GM11168 (cell line): ENCODE measurements around the gene PLCL2.
"Not testable (repeated sequence)": the region's sequence is repeated elsewhere in the genome, so short reads cannot be mapped to it uniquely, and the experiment has no call there.

ENCODE experiments used
- in situ Hi-C: fragments of 300-500 bp; cut with MboI; formaldehyde crosslinking; loops from one replicate; pipeline ENCODE4 v1.12.0; 2022; ENCODE audit warnings: low sequenced_read_pairs; ENCODE audit not compliant: unreplicated experiment

PLCL2 gene

DNA sequence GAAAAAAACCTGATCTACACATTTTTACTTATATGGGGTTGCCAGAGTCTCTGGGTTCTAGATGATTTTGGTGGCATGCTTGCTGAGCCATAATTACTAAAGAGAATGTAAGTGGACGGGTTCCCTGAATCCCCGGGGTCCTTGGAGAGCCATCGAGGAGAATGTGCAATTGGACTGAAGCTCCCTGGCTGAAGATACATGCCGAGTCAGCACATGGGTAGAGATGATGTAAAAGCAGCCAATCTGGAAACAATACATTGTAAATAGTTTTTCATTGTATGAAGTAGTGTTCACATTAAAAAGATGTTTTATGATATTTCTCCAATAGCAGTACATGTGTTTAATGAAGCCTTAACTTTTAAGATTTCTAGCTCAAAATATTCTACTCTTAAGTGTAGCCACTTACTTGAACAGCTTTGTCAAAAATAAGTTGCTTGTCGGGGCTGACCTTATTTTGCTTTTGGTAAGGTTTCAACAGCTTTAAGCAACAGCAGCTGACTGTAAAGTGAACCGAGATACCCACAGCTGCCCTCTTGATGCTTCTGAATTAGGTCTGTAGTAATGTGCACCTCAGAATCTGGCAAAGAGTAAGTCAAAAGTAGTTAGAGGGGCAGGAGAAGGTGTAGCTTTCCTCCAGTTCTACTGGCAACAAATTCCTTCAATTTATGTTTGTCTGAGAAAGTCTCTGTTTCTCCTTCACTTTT lies 205.7 kb downstream of the PLCL2 start:
- in situ Hi-C loops = no loop called here

DNA sequence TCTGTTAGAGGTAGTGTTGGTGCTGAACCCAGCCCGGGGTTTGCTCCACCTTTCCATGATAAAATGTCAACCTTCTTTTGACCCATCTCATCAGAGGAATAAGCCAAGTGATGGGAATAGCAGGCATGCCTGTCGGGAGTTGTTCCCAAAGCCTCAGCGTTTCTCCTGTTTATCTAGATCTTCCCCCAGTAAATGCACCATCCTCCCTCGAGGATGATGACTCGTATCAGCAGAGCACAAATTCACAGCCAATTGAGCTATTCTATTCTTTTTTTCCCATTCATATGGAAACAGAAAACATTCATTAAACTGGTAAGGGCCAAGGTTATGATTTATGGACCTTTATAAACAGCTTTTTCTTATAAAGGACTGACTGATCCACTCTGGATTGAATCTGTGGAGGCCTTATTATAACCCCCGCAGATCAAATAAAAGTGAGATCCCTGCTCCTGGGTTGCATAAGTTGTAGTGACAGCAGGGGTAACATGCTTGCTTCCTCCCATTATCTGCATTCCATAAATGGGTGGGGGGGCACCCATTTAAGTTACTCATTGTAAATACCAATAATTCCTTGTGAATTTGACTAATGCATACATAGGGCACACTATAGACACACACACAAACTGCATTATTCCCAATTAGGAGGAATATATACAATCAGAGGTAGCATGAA lies 207.3 kb downstream of the PLCL2 start:
- in situ Hi-C loops = no loop called here

DNA sequence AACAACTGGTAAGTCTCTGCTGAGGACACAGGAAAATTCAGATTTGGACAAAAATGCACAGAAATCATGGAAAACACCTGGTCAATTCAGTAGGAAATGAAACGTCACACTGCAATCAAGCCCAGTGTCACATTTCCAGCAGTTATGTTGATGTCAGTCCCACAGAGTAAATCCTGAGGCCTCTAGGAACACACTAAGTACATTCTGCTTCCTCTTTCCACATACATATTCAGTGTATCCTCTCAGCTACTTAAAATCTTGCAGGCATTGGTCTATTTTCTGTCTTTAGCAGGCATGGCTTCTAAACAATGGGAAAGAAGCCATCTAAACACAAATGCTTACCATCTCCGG lies 207.8 kb downstream of the PLCL2 start:
- in situ Hi-C loops = no loop called here

DNA sequence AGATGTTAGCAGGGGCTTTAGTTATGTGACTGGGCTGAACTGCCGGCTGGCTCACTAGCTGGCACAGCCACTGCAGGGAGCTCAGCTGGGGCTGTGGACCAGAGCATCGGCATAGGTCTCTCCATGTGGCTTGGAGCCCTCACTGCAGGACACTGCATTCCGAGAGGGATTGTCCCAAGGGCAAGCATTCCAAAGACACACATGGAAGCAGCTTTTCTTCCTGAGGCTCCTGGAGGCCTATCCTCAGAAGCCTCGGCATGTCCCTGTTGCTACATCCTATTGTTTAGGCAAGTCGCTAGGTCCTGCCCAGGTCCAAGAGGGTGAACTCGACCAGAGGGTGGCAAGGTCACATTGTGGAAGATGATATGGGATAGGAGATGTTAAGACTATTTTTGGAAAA lies 209.8 kb downstream of the PLCL2 start:
- in situ Hi-C loops = no loop called here

DNA sequence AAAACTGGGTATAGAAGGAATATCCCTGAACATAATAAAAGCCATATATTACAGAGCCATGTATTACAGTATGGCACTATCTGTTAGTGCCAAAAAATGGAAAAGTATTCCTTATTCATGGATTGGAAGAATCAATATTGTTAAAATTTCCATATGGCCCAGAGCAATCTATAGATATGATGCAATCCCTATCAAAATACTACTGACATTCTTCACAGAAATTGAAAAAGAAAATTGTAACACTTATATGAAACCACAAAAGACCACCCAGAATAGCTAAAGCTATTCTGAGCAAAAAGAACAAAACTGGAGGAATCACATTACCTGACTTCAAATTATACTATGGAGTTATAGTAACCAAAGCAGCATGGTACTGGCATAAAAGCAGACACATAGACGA lies 218.8 kb downstream of the PLCL2 start:
- in situ Hi-C loops = no loop called here

DNA sequence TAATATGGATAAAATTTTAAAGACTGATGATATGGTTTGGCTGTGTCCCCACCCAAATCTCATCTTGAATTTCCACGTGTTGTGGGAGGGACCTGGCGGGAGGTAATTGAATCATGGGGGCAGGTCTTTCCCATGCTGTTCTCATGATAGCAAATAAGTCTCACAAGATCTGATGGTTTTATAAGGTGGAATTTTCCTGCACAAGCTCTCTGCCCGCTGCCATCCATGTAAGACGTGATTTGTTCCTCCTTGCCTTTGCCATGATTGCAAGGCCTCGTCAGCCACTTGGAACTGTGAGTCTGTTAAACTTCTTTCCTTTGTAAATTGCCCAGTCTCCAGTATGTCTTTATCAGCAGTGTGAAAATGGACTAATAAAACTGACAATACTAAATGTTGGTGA lies 222.0 kb downstream of the PLCL2 start:
- in situ Hi-C loops = not testable (repeated sequence)

DNA sequence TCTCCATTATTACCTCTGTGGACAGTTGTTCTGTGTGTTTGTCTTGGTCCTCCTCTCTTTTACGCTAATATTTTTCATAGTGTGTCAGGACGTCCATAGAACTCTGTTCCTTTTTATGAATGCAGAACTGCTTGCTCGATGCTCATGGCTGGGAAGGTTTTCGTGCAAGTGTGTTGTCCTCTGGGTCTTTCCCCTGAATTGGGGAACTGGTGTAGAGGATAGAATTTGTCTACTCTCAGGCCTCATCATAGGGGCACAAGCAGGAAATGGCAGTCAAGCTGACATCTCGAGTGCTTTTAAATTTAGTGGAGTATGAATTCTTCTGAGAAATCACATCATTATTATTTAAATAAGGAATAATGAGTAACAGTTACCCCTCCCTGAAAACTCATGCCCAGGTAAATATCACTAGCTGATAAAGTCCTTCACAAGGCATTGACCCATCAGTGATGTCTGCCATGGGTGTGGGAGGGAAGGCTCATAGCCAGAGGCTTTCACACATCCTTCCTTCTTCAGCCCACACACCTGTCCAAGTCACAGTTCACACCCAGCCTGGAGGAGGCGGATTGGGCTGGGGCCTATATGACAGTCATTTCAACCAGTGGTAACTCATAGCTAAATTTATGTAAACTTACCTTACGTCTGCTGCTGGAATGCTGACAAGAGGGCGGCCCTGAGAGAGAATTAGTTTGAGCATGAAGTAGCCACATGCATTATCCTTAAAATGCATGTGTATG lies 226.1 kb downstream of the PLCL2 start:
- in situ Hi-C loops = no loop called here

DNA sequence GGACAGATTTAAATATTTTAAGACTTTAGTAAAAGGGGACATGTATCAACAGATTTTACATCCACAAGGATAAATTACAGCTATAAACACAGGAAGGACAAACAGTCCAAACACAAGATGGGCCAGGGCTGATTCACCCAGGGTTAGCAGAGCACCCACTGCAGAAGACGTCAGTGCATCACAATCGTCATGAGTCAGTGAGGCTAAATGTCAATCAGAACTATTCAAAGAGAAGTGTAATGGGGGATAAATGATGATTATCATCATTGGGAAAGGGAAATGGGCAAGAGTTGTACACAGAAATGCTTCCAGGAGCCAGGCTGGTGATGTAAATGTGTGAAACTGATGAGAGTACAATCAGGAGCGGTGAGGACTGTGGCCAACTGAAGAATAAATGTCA lies 226.8 kb downstream of the PLCL2 start:
- in situ Hi-C loops = no loop called here

DNA sequence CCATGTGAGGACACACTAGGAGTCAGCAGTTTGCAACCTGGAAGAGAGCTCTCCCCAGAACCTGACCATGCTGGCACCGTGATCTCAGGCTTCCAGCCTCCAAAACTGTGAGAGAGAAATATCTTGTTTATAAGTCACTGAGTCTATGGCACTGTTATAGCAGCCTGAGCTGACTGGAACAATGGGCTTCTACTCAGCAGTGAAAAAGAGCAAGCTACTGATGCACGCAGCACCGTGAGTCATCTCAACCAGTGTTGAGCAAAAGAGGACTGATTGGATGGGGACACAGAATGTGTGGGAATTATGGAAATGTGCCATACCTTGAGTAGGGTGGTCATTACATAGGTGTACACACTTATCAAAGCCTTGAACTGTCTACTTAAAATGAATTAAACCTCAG lies 230.4 kb downstream of the PLCL2 start:
- in situ Hi-C loops = no loop called here

DNA sequence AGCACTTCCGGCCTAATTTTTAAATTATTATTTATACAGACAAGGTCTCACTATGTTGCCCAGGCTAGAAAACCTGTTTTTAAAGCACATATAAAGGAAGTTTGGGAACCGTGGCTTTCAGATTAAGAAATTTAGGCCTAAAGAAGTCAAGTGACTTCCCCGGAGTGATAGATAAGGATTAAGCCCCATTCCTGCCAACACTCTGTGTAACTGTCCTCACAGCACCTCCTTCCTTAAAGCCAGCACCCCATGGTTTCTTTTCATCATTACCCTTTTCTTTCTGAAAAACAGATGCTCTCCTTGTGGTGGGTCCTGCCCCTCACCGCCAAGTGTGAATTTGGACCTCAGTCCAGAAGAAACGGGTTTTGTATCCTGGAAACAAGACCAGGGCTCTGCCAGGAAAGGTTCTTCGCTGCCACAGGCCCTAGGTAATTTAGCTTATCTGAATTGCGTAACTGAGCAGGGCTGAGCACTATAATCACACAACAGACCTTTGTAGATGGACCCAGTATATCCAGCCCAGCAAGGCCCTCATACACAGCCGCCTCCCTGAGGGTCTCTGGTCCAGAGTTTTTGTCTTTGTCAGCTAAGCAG lies 231.3 kb downstream of the PLCL2 start:
- in situ Hi-C loops = no loop called here

DNA sequence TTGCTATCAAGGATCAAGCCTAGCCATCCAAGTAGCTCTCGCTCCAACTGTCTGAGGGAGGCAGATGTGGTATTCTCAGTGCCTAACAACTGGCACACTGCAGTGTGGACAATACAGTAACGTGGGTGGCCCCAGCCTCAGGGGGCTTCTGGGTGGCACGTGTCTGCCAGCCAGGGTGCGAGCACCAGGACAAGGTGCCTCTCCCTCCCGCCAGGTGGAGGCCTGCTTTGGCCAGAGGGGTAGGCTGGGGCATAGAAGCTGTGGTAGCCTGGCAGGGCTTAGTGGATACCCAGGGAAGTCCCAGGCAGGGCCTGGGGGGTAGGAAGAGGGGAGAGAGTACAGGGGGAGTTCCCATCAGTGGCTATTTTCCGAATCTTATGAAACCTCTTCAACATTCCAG lies 234.0 kb downstream of the PLCL2 start:
- in situ Hi-C loops = no loop called here

DNA sequence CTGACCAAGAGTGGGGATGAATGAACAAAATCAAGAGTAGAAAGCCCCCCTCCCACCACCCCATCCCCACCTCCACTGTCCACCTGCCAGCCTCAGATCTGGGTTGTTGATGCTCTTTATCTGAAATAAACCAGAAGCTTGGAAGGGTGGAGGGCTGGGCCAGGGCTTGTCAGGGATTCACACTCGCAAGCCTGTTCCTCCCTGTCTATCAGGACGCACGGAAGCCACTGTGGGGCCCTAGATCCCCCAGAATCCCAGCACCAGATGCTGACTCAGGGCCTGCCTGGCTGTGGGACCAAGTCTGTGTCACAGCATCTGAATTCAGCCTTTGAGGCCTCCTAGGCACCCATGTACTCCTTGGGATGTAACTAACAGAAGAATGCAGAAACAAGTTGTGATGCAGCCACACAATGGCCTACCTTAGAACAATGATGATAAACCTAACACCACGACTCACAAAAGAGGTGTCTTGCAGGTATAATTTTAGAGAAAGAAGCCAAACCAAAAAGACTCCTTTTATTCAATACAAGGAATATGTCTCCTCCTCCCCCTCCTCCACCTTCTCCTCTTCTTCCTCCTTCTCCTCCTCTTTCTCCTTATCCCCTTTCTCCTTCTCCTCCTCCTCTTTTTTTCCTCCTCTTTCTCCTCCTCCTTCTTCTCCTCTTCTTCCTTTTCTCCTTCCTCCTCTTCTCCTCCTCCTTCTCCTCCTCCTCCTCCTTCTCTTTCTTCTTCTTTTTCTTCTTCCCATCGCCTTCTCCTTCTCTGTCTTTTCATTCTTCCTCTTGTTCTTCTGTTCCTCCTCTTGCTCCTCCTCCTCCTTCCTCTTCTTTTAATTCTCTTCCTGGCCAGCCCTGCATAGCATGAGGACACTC lies 234.7 kb downstream of the PLCL2 start:
- in situ Hi-C loops = no loop called here

DNA sequence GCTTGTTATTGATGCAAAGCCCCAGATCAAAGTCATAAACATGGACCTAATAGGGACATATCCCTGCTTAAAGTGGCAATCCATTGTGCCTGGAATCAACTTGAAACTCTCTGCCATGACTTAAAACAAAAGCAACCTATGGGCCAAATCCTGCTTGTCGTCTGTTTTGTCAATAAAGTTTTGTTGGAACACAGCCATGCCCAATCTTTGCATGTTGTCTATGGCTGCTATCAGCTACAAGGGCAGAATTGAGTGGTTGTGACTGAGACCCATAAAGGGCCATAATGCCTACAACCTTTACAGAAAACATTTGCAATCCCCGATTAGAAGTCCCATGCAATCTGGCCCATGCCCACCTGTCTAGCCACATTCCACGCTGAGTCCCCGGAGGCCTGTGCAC lies 235.4 kb downstream of the PLCL2 start:
- in situ Hi-C loops = no loop called here

DNA sequence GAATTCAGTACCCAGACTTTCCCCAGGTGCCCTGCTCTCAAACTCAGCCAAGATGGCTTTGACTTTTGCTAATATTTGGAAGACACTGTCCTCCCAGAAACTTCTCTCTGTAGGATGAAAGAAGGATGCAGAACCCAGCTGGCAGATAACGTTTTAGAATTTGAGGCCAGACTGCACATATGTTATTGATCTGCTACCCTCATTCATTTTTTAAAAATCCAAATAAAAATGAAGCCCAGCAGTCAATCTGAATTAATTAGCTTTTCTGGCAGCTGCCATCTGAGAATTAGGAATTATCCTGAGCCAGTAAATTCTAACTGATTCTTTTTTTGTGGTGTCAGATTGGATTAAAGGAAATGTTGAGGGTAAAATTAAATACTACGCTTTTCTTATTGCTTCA lies 236.6 kb downstream of the PLCL2 start:
- in situ Hi-C loops = no loop called here

DNA sequence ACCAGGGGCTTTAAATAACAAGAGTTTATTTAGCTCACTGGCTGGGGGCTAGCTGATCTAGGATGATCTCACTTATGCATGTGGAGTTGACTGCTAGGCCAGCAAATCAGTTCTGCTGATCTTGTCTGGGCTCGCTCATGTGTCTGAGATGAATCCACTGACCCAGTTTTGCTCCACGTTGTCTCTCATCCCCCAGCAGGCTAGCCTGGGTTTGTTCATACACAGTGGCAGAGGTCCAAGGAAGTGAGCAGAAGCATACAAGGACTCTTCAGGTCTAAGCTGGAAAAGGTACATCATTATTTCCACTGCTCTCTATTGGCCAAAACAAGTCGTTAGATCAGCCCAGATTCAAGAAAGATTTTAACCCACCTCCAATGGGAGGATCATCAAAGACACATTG lies 238.0 kb downstream of the PLCL2 start:
- in situ Hi-C loops = no loop called here

DNA sequence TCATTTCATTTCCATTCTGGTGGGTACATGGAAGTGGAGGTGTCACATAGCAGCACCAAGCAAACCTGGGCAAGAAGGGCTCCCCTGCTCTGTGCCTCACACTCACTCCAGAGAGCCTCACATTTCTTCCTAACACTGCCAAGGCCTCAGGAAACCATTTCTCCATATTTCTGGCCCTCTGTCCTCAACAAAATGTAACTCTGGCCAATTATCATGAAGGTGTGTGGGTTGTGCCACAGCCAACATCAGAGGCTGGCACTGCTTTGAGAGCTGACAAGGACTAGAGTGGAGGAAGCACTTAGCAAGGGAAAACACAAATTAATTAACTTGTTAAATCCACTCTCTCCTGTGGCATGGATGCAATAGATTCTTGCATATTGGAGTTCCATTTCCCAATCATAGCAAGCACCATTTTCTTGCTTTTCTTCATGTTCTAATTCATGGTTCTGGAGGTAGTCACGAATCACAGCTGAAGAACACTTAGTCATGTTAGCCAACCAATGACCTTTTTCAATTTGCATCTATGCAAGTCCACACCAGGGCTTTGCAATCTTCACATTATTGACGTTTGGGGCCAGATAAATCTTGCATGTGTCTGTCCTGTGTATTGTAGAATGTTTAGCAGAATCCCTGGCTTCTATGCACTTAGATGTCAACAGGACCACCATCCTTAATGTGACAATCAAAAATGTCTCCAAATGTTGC lies 241.1 kb downstream of the PLCL2 start:
- in situ Hi-C loops = no loop called here

DNA sequence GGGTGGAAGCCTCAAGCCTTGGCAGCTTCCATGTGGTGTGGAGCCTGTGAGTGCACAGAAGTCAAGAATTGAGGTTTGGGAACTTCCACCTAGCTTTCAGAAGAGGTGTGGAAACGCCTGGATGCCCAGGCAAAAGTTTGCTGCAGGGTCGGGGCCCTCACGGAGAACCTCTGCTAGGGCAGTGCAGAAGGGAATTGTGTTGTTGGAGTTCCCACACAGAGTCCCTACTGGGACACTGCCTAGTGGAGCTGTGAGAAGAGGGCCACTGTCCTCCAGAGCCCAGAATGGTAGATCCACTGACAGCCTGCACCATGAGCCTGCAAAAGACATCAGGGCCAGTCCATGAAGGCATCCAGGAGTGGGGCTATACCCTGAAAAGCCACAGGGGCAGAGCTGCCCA lies 243.9 kb downstream of the PLCL2 start:
- in situ Hi-C loops = not testable (repeated sequence)

DNA sequence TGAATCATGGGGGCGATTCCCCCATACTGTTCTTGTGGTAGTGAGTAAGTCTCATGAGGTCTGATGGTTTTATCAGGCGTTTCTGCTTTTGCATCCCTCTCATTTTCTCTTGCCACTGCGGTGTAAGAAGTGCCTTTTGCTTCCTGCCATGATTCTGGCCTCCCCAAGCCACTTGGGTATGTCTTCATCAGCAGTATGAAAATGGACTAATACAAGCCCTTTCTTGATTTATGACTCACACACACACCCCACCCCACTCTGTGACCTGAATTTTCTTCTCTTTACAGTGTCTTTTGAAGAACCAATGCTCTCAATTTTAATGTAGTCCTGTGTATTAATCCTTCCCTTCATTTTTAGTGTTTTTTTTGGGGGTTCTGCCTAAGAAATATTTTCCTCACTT lies 244.8 kb downstream of the PLCL2 start:
- in situ Hi-C loops = no loop called here

DNA sequence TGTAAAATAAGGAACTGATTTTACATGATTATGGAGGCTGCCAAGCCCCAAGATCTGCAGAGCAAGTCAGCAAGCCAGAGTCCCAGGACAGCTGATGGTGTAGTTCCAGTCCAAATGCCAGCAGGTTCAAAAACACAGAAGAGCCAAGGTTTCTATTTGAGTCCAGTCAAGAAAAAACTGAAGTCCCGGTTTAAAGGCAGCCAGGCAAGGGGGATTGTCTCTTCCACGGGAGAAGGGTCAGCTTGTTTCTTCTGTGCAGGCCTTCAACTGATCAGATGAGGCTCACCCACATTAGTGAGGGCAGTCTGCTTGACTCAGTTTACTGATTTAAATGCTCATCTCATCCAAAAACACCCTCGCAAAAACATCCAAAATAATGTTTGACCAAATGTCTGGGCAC lies 246.2 kb downstream of the PLCL2 start:
- in situ Hi-C loops = no loop called here
